Panc1 (cell line): ENCODE measurements around the gene DDX3Y. TPM values are rescaled to one million over a fixed set of nuclear protein-coding genes. Genes with fewer than 3 reads are reported as not detected.

Experiments used
- ATAC-seq: fragments of 200-7000 bp; cut with Tn5 transposase; 2 replicates; pipeline ENCODE4 v1.9.1; 2020; ENCODE audit warnings: mild to moderate bottlenecking, moderate library complexity
- BruUV-seq: library from RNA; stranded (reverse); fragments of 400-500 nt; replicated peaks from 2 replicates; lab custom pipeline; 2021; lab: Mats Ljungman, UMichigan
- CTCF ChIA-PET: fragments of 300-600 bp; sonication (Branson Sonifier 250); formaldehyde crosslinking; loops from one replicate; lab custom pipeline; 2022; ENCODE audit warnings: antibody characterized with exemption; lab: Charles Lee
- POLR2A ChIA-PET: fragments of 300-600 bp; sonication (Branson Sonifier 250); formaldehyde crosslinking; loops from one replicate; lab custom pipeline; 2022; ENCODE audit warnings: antibody characterized with exemption; lab: Charles Lee
- DNase-seq: peaks from one replicate; pipeline ENCODE4 v3.0.0-alpha.2; 2010; ENCODE audit warnings: low read depth, low spot score
- H3K27ac ChIP-seq: 2 replicates; pipeline ENCODE4 v1.5.1; 2011; ENCODE audit warnings: mild to moderate bottlenecking, low read length, inconsistent platforms
- H3K27me3 ChIP-seq: fragments of 200-500 bp; sonication (Bioruptor generic); 2 replicates; pipeline ENCODE4 v1.6.0; 2014; ENCODE audit warnings: low read length, inconsistent platforms; ENCODE audit not compliant: control insufficient read depth, insufficient read depth
- H3K36me3 ChIP-seq: fragments of 200-500 bp; sonication (Bioruptor generic); 2 replicates; pipeline ENCODE4 v1.5.1; 2014; ENCODE audit warnings: inconsistent platforms, mild to moderate bottlenecking, low read length, moderate library complexity; ENCODE audit not compliant: control insufficient read depth, insufficient read depth
- H3K4me1 ChIP-seq: 2 replicates; pipeline ENCODE4 v1.5.1; 2011; ENCODE audit warnings: inconsistent platforms, mild to moderate bottlenecking, low read length, moderate library complexity; ENCODE audit not compliant: control insufficient read depth, insufficient read depth
- H3K4me3 ChIP-seq, 2 experiments: 2 replicates each; pipeline ENCODE4 v1.5.1; 2011 to 2012; ENCODE audit warnings: low read depth in 2 of 2, low read length in 2 of 2, mild to moderate bottlenecking in 2 of 2, inconsistent platforms in 1 of 2, moderate library complexity in 1 of 2
- H3K9me3 ChIP-seq: fragments of 200-500 bp; sonication (Bioruptor generic); 2 replicates; pipeline ENCODE4 v1.5.1; 2014; ENCODE audit warnings: low read depth, mild to moderate bottlenecking, inconsistent platforms, low read length, moderate library complexity; ENCODE audit not compliant: control insufficient read depth, insufficient read depth
- POLR2AphosphoS5 ChIP-seq: IDR thresholded peaks from 2 replicates; pipeline ENCODE4 v1.6.1; 2012; ENCODE audit warnings: mild to moderate bottlenecking, low read depth, low read length, moderate library complexity
- REST ChIP-seq, 2 experiments: IDR thresholded peaks; 2 replicates each; pipeline ENCODE4 v1.6.1; 2011 to 2012; ENCODE audit warnings: low read depth in 2 of 2, control low read depth in 1 of 2, low read length in 1 of 2, mild to moderate bottlenecking in 1 of 2, moderate library complexity in 1 of 2; ENCODE audit not compliant: insufficient read depth in 1 of 2
- SIN3A ChIP-seq: IDR thresholded peaks from 2 replicates; pipeline ENCODE4 v1.6.1; 2012; ENCODE audit warnings: low read depth, mild to moderate bottlenecking, low read length, moderate library complexity, borderline replicate concordance; ENCODE audit not compliant: insufficient read depth
- TCF7L2 ChIP-seq: IDR thresholded peaks from 2 replicates; pipeline ENCODE4 v1.6.1; 2011; ENCODE audit warnings: mild to moderate bottlenecking, low read depth, low read length, inconsistent platforms
- in situ Hi-C: cut with HindIII; loops from 2 replicates; pipeline ENCODE4 v1.10.0; 2016; ENCODE audit warnings: low sequenced_read_pairs, low pct_unique_long_range_greater_than_20kb
- intact Hi-C: fragments of 100-400 bp; cut with micrococcal nuclease; formaldehyde crosslinking; loops from one replicate; pipeline ENCODE4 v1.10.0; 2022; ENCODE audit not compliant: unreplicated experiment
- total RNA-seq: library from RNA; stranded (reverse); gene quantifications from one replicate; pipeline ENCODE4 v1.2.1, GENCODE V29; 2021; ENCODE audit not compliant: unreplicated experiment
- TF ChIP-seq, protein P1 (sequence below): fragments of 450-650 bp; IDR thresholded peaks from 2 replicates; pipeline ENCODE4 v1.5.1; 2017; ENCODE audit warnings: mild to moderate bottlenecking

DDX3Y gene
- total RNA-seq, 1 experiment from 2014 or later: 0.08 TPM

DNA sequence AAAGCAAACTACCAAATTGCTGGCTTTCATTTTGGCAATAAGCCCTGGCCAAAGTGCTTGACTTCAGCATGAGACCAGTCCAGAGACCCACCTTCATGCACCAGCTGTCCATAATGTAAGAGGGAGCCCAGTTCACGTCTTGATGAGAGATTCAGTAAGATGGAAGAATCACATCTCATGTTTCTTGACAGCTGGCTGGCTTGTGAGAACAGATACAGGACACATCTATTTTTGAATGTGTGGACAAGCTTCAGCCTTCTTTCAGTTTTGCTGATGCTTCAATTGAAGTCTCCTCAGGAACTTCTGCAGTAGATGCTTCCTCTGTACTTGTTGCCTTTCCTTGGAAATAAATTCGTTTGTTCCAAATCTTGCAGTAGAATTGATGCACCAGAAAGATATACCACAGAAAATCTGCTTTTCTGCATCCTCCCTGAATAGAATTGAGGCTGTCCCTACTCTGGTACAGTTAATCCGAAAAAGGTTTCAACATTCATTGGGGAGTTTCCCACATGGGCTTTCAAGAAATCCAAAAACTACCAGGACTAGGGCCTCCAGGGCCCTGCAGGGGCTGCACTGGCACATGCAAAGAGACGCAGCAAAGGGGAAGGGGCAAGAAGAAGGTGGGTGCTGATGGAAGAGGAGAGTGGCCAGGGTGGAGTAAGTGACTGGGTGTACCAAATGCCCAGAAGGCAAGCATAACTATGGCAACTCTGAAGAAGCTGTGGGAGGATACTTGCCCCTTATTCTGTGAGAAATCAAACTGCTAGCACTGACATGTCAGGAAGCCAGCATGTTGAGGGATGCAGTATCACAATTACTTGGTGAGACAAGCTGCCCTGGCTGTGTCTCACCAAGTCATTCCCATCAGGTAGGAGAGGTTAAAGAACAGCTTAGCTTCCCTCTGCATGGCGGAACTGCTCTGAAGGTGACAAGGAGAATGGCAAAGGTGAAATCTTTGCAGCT is 37.3 kb downstream of the DDX3Y start:
- DNase-seq (no peak), ATAC-seq (no peak)
- intact Hi-C loops (no loop called here), in situ Hi-C loops (no loop called here)
- H3K9me3 ChIP-seq: no peaks in the 10 kb centered on the region
- POLR2A ChIA-PET: no interaction called here
- no peak for TF ChIP-seq REST (IDR thresholded peaks at IDR 0.05; ENCODE audit: insufficient read depth in 1 of 2, low read depth in 2 of 2, low read length in 1 of 2)
- no peak for TF ChIP-seq SIN3A
- TF ChIP-seq, protein P1, sequence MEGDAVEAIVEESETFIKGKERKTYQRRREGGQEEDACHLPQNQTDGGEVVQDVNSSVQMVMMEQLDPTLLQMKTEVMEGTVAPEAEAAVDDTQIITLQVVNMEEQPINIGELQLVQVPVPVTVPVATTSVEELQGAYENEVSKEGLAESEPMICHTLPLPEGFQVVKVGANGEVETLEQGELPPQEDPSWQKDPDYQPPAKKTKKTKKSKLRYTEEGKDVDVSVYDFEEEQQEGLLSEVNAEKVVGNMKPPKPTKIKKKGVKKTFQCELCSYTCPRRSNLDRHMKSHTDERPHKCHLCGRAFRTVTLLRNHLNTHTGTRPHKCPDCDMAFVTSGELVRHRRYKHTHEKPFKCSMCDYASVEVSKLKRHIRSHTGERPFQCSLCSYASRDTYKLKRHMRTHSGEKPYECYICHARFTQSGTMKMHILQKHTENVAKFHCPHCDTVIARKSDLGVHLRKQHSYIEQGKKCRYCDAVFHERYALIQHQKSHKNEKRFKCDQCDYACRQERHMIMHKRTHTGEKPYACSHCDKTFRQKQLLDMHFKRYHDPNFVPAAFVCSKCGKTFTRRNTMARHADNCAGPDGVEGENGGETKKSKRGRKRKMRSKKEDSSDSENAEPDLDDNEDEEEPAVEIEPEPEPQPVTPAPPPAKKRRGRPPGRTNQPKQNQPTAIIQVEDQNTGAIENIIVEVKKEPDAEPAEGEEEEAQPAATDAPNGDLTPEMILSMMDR: no peak
- no peak for TF ChIP-seq TCF7L2
- no peak for TF ChIP-seq POLR2AphosphoS5
- no peak overlapping the region for H3K27ac ChIP-seq
- no TSS peak for BruUV-seq
- no peaks in the 10 kb centered on the region for H3K4me1 ChIP-seq
- CTCF ChIA-PET: no interaction called here
- H3K27me3 ChIP-seq: no peaks in the 10 kb centered on the region
- H3K36me3 ChIP-seq: no peaks in the 10 kb centered on the region
- H3K4me3 ChIP-seq: no peak overlapping the region

Other genes starting within 250 kb of the DDX3Y start
- gene USP9Y, start 203.6 kb upstream of the DDX3Y start, total RNA-seq: 0.05 TPM